ENCODE results near the gene MYBBP1A.

Gene MYBBP1A

DNA sequence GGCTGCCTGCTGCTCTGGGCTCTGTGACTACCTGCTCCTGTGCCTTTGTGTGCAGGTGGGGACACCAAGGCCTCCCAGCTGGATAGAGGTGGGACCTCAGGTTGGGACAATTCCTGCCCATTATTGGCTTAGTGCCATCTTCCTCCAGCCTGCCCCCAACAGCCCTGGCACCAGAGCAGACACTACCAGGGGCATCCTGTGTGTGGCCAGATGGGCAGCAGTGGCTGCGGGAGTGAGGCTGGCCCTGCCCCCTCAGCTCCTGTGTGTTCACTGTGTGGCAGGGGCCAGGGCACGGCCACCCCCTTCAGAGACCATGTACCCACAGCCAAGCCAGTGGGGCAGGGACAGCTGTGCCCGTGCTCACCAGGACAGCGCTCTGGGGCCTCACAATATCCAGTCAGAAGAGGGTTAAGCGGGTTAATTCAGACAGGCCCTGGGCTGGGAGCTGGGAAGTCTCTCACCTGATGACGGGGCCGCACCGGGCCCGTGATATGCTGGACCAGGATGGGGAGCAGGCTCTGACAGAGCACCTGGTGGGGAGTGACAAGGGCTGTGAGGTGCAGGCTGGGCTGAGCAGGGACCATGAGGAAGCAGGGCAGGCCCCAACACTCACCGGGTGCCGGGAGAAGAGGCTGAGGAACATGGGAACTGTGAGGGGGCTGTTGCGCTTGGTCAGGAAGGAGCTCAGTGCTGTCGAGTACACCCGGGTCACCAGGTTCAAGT lies 13.0 kb downstream of the MYBBP1A start:
- TF ChIP-seq, protein P1, sequence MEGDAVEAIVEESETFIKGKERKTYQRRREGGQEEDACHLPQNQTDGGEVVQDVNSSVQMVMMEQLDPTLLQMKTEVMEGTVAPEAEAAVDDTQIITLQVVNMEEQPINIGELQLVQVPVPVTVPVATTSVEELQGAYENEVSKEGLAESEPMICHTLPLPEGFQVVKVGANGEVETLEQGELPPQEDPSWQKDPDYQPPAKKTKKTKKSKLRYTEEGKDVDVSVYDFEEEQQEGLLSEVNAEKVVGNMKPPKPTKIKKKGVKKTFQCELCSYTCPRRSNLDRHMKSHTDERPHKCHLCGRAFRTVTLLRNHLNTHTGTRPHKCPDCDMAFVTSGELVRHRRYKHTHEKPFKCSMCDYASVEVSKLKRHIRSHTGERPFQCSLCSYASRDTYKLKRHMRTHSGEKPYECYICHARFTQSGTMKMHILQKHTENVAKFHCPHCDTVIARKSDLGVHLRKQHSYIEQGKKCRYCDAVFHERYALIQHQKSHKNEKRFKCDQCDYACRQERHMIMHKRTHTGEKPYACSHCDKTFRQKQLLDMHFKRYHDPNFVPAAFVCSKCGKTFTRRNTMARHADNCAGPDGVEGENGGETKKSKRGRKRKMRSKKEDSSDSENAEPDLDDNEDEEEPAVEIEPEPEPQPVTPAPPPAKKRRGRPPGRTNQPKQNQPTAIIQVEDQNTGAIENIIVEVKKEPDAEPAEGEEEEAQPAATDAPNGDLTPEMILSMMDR (conservative IDR thresholded peaks at IDR 0.05; ENCODE audit: low read length), result no peak
- H3K4me3 ChIP-seq (ENCODE audit: low read length), result no peak overlapping the region
- no peak for DNase-seq (ENCODE audit: low read depth)

DNA sequence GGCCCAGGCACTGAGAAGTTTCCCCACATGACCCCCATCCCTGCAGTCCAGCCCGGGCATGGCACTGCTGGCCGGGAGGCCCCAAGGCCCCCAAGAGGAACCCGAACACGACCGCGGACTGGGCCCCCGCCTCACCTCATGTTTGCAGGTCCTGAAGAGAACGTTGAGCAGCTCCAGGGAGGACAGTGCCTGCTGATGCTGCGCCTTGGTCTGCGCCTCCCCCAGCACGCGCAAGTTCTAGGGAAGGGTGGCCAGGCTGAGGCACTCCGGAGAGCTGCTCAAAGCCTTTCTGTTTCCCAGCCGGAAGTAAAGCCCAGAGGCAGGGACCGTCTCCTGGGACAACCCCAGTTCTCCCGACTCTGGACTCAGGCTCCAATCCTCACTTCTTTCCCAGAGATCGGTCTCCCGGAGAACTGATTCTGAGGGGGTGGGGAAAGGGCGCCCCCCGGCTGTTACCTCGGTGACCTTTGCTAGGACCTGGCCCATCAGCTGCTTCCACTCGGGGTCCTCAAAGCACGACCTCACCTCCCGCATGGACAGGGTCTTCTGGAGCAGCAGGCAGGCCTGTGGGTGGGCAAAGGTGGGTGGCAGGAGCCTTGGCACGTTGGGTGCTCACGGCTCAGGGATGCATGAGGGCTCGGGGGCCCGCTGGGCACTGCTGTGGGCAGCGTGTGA lies 13.7 kb downstream of the MYBBP1A start:
- TF ChIP-seq, protein P1 (conservative IDR thresholded peaks at IDR 0.05; ENCODE audit: low read length), result no peak
- DNase-seq (ENCODE audit: low read depth), result no peak
- no peak overlapping the region for H3K4me3 ChIP-seq (ENCODE audit: low read length)

DNA sequence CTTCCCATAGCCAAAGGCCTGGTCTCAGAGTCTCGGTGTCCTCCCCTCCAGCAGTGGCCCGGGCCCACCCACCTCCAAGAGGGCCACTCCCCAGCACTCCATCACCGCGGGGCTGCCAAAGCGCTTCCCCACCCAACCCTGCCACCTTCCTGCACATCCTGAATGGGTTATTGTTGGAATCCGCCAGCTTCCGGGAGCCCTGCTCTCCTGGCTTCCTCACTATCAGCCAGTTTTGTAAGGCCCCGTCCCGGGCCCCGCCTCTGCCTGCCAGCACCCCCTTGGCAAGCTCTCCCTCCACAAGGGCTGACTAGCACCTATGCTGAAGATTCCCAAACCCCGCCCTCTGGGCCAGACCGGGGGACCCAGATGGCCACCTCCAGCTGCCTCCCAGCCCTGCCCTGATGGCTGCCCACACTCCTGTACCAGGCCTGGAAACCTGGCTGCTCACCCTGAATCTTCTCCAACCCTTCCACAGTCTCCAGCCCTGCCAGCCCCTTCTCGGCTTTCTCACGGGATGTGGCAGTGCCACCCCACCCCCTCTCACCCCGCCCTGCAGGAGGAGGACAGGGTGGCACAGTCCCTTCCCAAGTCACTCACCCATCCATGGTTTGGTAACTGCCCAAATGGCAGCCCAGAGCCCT lies 14.4 kb downstream of the MYBBP1A start:
- TF ChIP-seq, protein P1 (conservative IDR thresholded peaks at IDR 0.05; ENCODE audit: low read length), result no peak
- no peak for DNase-seq (ENCODE audit: low read depth)
- H3K4me3 ChIP-seq (ENCODE audit: low read length), result no peak overlapping the region

DNA sequence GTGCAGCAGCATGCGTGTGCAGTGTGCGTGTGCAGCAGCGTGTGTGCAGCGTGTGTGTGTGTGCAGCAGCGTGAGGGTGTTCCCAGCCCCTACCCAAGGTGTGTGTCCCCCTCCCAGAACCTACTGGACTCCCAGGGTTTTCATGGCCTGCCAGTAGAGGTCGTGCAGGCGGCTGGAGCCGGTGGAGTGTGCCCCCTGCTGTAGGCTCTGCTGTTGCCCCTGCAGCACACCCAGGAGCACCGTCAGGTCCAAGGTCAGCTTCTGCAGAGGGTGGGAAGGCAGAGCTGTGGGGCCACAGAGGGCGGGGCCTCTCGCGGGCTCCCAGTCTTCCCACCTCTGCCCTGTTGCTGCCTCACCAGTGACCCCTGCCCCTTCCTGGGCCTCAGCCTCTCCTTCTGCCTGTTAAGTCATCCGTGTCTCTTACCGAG lies 14.9 kb downstream of the MYBBP1A start:
- no peak for DNase-seq (ENCODE audit: low read depth)
- no peak overlapping the region for H3K4me3 ChIP-seq (ENCODE audit: low read length)
- TF ChIP-seq, protein P1 (conservative IDR thresholded peaks at IDR 0.05; ENCODE audit: low read length), result no peak

DNA sequence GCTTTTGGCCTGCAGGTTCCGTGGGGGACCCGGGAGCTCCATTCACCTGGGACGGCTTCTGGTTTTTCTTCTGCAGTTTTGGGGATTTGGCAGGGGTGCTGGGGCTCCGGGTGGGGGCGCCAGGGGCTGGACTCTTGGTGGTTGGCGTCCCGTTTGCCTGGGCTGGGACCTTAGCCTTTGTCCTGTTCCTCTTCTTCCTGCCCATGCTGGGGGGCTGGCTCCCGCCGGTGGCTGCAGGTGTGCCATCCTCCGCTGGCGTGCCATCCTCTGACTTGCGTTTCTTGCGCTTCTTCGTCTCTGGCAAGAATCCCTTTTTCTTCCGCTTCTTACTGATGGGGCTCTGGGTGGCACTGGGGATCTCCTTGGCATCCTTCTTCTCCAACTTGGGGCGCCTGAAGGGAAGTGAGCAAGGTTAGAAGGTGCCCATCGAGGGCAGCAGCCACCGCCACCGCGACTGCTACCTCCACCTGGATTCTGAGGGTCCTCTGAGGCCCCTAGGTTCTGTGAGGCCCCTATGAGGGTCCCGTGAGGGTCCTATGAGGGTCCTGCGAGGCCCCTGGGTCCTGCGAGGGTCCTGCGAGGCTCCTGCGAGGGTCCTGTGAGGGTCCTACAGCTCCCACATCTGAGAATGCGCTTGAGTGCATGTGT lies 15.5 kb downstream of the MYBBP1A start:
- H3K4me3 ChIP-seq (ENCODE audit: low read length), result no peak overlapping the region
- TF ChIP-seq, protein P1 (conservative IDR thresholded peaks at IDR 0.05; ENCODE audit: low read length), result no peak
- DNase-seq (ENCODE audit: low read depth), result no peak

DNA sequence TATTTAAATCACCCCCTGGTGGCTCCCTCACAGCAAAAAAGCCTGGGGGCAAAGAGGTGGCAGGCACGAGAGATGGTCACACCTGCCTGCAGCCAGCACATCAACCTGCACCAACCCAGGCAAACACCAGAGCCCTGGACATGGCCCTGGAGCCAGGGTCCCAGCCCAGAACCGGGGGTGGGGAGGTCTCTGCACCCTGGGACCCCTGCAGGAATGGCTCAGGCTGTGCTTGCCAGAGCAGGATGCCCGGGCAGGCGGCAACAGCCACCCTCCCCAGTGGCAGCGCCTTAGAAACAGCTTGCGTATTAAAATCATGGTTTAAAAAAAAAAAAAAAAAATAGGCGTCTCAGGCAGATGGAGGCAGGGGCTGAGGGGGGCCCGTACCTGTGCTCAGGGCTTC lies 16.2 kb downstream of the MYBBP1A start:
- H3K4me3 ChIP-seq (ENCODE audit: low read length), result no peak overlapping the region
- DNase-seq (ENCODE audit: low read depth), result no peak
- TF ChIP-seq, protein P1 (conservative IDR thresholded peaks at IDR 0.05; ENCODE audit: low read length), result no peak

Data from AG10803 (cell line).